Nephron progenitor cell (in vitro differentiated cells): ENCODE measurements around the gene FRMD1.

Experiments used
- DNase-seq: peaks from one replicate; pipeline ENCODE4 v3.0.0; 2021
- H3K27ac Mint-ChIP-seq: 2 replicates; pipeline ENCODE4 v1.8.0; 2021; ENCODE audit warnings: mild to moderate bottlenecking, moderate library complexity, mixed read lengths
- H3K27me3 Mint-ChIP-seq: 2 replicates; pipeline ENCODE4 v1.8.0; 2021; ENCODE audit warnings: mild to moderate bottlenecking, low read depth, mixed read lengths; ENCODE audit not compliant: poor library complexity
- H3K36me3 Mint-ChIP-seq: 2 replicates; pipeline ENCODE4 v1.8.0; 2021; ENCODE audit warnings: low read depth, mixed read lengths
- H3K4me1 Mint-ChIP-seq: 2 replicates; pipeline ENCODE4 v1.8.0; 2021; ENCODE audit warnings: mixed read lengths
- H3K4me3 Mint-ChIP-seq: 2 replicates; pipeline ENCODE4 v1.8.0; 2021; ENCODE audit warnings: mild to moderate bottlenecking, moderate library complexity, mixed read lengths
- H3K9me3 Mint-ChIP-seq: 2 replicates; pipeline ENCODE4 v1.8.0; 2021; ENCODE audit warnings: mild to moderate bottlenecking, moderate library complexity, mixed read lengths
- TF ChIP-seq, protein P1 (sequence below): fragments of 200-600 bp; sonication (generic); IDR thresholded peaks from 2 replicates; pipeline ENCODE4 v1.5.0; 2021; ENCODE audit warnings: antibody characterized with exemption

The FRMD1 gene

GRCh38 chr6:168124921-168125320, 45.9 kb upstream of the FRMD1 start:
- Mint-ChIP-seq H3K27me3 (peaks cover 4% of the 10 kb centered on the region), H3K4me3 (no peak overlapping the region), H3K4me1 (peaks cover 21% of the 10 kb centered on the region), H3K36me3 (no peaks in the 10 kb centered on the region), H3K27ac (no peak overlapping the region), H3K9me3 (peaks cover 4% of the 10 kb centered on the region)
- TF ChIP-seq, protein P1, sequence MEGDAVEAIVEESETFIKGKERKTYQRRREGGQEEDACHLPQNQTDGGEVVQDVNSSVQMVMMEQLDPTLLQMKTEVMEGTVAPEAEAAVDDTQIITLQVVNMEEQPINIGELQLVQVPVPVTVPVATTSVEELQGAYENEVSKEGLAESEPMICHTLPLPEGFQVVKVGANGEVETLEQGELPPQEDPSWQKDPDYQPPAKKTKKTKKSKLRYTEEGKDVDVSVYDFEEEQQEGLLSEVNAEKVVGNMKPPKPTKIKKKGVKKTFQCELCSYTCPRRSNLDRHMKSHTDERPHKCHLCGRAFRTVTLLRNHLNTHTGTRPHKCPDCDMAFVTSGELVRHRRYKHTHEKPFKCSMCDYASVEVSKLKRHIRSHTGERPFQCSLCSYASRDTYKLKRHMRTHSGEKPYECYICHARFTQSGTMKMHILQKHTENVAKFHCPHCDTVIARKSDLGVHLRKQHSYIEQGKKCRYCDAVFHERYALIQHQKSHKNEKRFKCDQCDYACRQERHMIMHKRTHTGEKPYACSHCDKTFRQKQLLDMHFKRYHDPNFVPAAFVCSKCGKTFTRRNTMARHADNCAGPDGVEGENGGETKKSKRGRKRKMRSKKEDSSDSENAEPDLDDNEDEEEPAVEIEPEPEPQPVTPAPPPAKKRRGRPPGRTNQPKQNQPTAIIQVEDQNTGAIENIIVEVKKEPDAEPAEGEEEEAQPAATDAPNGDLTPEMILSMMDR = no peak
- no peak for DNase-seq

GRCh38 chr6:168124158-168124557, 45.1 kb upstream of the FRMD1 start:
- Mint-ChIP-seq H3K36me3 (no peaks in the 10 kb centered on the region), H3K4me3 (no peak overlapping the region), H3K4me1 (peaks cover 15% of the 10 kb centered on the region), H3K27me3 (peaks cover 4% of the 10 kb centered on the region), H3K27ac (no peak overlapping the region), H3K9me3 (peaks cover 4% of the 10 kb centered on the region)
- no peak for DNase-seq
- TF ChIP-seq, protein P1 = no peak

GRCh38 chr6:168123165-168123911, 44.3 kb upstream of the FRMD1 start:
- peaks cover 15% of the 10 kb centered on the region for H3K4me1 Mint-ChIP-seq
- TF ChIP-seq, protein P1 = no peak
- H3K4me3 Mint-ChIP-seq = no peak overlapping the region
- H3K27me3 Mint-ChIP-seq = peaks cover 4% of the 10 kb centered on the region
- no peak overlapping the region for H3K27ac Mint-ChIP-seq
- H3K9me3 Mint-ChIP-seq = peaks cover 4% of the 10 kb centered on the region
- DNase-seq = no peak
- H3K36me3 Mint-ChIP-seq = no peaks in the 10 kb centered on the region

DNA sequence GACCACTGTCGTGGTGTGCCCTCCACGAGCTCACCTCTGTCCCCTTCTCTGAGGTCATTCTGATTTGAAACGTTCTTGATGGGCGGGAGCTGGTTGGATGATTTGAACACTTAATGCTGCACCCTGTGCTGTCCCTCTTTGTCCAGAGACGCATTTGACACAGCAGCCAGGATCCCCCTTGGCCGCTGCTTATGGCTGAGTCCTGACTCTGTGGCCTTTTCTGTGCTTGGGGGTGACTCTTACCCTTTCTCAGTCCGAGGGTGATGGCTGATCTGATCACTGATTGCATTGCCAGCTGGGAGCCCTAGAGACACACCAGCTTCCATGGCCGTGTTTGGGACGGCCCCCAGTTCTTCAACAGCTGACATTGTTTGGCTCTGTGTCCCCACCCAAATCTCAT, 43.5 kb upstream of the FRMD1 start:
- H3K4me3 Mint-ChIP-seq = no peak overlapping the region
- H3K27me3 Mint-ChIP-seq = peaks cover 4% of the 10 kb centered on the region
- H3K27ac Mint-ChIP-seq = no peak overlapping the region
- TF ChIP-seq, protein P1 = no peak
- peaks cover 15% of the 10 kb centered on the region for H3K4me1 Mint-ChIP-seq
- H3K36me3 Mint-ChIP-seq = no peaks in the 10 kb centered on the region
- no peak for DNase-seq
- H3K9me3 Mint-ChIP-seq = peaks cover 4% of the 10 kb centered on the region

GRCh38 chr6:168122011-168122410, 43.0 kb upstream of the FRMD1 start:
- Mint-ChIP-seq H3K9me3 (peaks cover 4% of the 10 kb centered on the region), H3K4me1 (peaks cover 15% of the 10 kb centered on the region), H3K27me3 (peaks cover 4% of the 10 kb centered on the region), H3K27ac (no peak overlapping the region), H3K4me3 (no peak overlapping the region), H3K36me3 (no peaks in the 10 kb centered on the region)
- TF ChIP-seq, protein P1 = no peak
- no peak for DNase-seq

DNA sequence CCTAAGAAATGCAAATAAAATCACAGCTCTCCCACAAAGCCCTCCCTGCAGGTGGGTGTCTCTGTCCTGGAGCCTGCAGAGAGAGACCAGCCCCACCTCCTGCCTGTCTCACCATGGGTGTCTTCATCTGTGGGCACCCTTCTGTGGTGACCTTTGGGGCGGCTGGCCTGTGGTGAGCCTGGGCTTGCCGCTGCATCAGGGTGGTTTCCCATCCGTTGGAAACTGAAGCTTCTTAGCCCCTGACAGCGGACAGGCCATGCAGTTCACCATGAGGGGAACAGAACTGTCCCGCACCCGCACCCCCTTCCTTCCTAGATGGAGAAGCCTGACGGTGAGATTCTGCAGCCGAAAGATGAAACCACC, 42.3 kb upstream of the FRMD1 start:
- Mint-ChIP-seq H3K9me3 (peaks cover 4% of the 10 kb centered on the region), H3K4me1 (peaks cover 15% of the 10 kb centered on the region), H3K27ac (no peak overlapping the region), H3K36me3 (no peaks in the 10 kb centered on the region), H3K4me3 (no peak overlapping the region), H3K27me3 (peaks cover 4% of the 10 kb centered on the region)
- TF ChIP-seq, protein P1 = no peak
- DNase-seq = no peak
